OCI-LY7 (cell line): Measurements from ENCODE around the gene GDE1.

Experiments used
- EZH2phosphoT487 ChIP-seq: fragments of 200-600 bp; sonication (generic); IDR thresholded peaks from 2 replicates; pipeline ENCODE4 v1.6.1; 2018; ENCODE audit warnings: low read depth, borderline replicate concordance, mild to moderate bottlenecking, mixed run types, antibody characterized with exemption, low read length, moderate library complexity, mixed read lengths
- TF ChIP-seq, protein P1 (sequence below): fragments of 200-600 bp; sonication (generic); conservative IDR thresholded peaks from 2 replicates; pipeline ENCODE4 v1.5.1; 2014; ENCODE audit warnings: mild to moderate bottlenecking, antibody characterized with exemption, low read length, moderate library complexity, mixed read lengths

DNA sequence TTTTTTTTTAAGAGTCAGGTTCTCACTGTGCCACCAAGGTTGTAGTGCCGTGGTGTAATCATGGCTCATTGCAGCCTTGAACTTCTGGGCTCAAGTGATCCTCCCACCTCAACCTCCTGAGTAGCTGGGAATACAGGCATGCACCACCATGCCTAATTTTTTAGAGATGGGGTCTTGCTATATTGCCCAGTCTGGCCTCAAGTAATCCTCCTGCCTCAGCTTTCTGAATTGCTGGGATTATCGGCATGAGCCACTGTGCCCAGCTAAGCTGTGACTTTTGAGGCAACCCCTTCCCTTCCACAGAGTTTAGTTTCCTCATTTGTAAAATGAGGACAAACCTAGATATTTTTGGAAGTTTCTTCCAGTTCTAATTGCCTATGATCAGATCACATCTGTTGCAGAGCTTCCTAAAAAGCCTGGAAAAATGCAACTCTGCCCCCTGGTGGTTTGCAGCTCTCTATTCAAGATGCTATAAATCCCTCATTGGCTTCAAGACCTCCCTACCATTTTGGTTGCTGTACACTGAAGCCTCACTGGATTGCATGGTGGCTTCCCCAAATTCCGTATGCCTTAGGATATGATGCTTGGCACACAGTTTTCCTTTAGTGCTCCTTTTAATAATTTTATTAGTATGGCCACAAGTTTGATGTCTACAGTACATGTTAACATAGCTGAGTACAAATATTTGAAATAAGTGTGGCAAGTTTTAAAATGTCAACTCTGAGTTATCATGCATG, 19.3 kb downstream of the GDE1 start:
- TF ChIP-seq, protein P1, sequence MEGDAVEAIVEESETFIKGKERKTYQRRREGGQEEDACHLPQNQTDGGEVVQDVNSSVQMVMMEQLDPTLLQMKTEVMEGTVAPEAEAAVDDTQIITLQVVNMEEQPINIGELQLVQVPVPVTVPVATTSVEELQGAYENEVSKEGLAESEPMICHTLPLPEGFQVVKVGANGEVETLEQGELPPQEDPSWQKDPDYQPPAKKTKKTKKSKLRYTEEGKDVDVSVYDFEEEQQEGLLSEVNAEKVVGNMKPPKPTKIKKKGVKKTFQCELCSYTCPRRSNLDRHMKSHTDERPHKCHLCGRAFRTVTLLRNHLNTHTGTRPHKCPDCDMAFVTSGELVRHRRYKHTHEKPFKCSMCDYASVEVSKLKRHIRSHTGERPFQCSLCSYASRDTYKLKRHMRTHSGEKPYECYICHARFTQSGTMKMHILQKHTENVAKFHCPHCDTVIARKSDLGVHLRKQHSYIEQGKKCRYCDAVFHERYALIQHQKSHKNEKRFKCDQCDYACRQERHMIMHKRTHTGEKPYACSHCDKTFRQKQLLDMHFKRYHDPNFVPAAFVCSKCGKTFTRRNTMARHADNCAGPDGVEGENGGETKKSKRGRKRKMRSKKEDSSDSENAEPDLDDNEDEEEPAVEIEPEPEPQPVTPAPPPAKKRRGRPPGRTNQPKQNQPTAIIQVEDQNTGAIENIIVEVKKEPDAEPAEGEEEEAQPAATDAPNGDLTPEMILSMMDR: peak; percentile 90
- no peak for TF ChIP-seq EZH2phosphoT487
